Activated B cell treated with CpG ODN at 0.5 μM for 24 hours (primary cell): ENCODE data around the gene NRCAM. TPM values are rescaled to one million over a fixed set of nuclear protein-coding genes. Genes with fewer than 3 reads are reported as not detected.

Experiments used
- ATAC-seq: fragments of 200-7000 bp; cut with Tn5 transposase; one replicate; pipeline ENCODE4 v1.10.0; 2021; ENCODE audit warnings: low read depth, mild to moderate bottlenecking, moderate library complexity
- CTCF ChIA-PET: fragments of 350-600 bp; sonication (Branson Sonifier 250); formaldehyde crosslinking; loops from one replicate; lab custom pipeline; 2021; ENCODE audit warnings: antibody characterized with exemption; lab: Charles Lee
- POLR2A ChIA-PET: fragments of 350-600 bp; sonication (Branson Sonifier 250); formaldehyde crosslinking; loops from one replicate; lab custom pipeline; 2021; ENCODE audit warnings: antibody characterized with exemption; lab: Charles Lee
- DNase-seq: peaks from one replicate; pipeline ENCODE4 v3.0.0; 2022
- H3K27ac Mint-ChIP-seq: one replicate; pipeline ENCODE4 v1.8.0; 2020; ENCODE audit warnings: mixed read lengths
- H3K27me3 Mint-ChIP-seq: one replicate; pipeline ENCODE4 v1.8.0; 2021; ENCODE audit warnings: mixed read lengths
- H3K36me3 Mint-ChIP-seq: one replicate; pipeline ENCODE4 v1.8.0; 2021; ENCODE audit warnings: low read depth, mixed read lengths
- H3K4me1 Mint-ChIP-seq: one replicate; pipeline ENCODE4 v1.8.0; 2021; ENCODE audit warnings: mixed read lengths
- H3K4me3 Mint-ChIP-seq: one replicate; pipeline ENCODE4 v1.8.0; 2020; ENCODE audit warnings: mild to moderate bottlenecking, mixed read lengths
- H3K9me3 Mint-ChIP-seq: one replicate; pipeline ENCODE4 v1.8.0; 2020; ENCODE audit warnings: mixed read lengths
- intact Hi-C: fragments of 100-400 bp; cut with micrococcal nuclease; formaldehyde crosslinking; loops from one replicate; pipeline ENCODE4 v1.15.1; 2024
- total RNA-seq: library from RNA; stranded (reverse); gene quantifications from 2 replicates; pipeline ENCODE4 v1.2.3, GENCODE V29; 2022
- TF ChIP-seq, protein P1 (sequence below): fragments of 200-600 bp; IDR thresholded peaks from one replicate; pipeline ENCODE4 v1.8.0; 2022; ENCODE audit warnings: antibody characterized with exemption, mild to moderate bottlenecking

Gene NRCAM
- total RNA-seq, 1 donor from 2014 or later, result 2.2 TPM

- Mint-ChIP-seq H3K27ac (no peak overlapping the region), H3K4me1 (no peaks in the 10 kb centered on the region), H3K27me3 (peaks cover 18% of the 10 kb centered on the region), H3K4me3 (no peak overlapping the region), H3K9me3 (no peaks in the 10 kb centered on the region), H3K36me3 (no peaks in the 10 kb centered on the region)
- TF ChIP-seq, protein P1, sequence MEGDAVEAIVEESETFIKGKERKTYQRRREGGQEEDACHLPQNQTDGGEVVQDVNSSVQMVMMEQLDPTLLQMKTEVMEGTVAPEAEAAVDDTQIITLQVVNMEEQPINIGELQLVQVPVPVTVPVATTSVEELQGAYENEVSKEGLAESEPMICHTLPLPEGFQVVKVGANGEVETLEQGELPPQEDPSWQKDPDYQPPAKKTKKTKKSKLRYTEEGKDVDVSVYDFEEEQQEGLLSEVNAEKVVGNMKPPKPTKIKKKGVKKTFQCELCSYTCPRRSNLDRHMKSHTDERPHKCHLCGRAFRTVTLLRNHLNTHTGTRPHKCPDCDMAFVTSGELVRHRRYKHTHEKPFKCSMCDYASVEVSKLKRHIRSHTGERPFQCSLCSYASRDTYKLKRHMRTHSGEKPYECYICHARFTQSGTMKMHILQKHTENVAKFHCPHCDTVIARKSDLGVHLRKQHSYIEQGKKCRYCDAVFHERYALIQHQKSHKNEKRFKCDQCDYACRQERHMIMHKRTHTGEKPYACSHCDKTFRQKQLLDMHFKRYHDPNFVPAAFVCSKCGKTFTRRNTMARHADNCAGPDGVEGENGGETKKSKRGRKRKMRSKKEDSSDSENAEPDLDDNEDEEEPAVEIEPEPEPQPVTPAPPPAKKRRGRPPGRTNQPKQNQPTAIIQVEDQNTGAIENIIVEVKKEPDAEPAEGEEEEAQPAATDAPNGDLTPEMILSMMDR, result no peak
- DNase-seq (no peak), ATAC-seq (no peak)
- ChIA-PET POLR2A (no interaction called here), CTCF (interaction anchor here (2.8 kb wide), 1 partner anchor 36 kb away, joined by 16 read pairs; no protein-coding TSS in a partner anchor)
- intact Hi-C loops, result loop anchor here (5.0 to 10.0 kb wide), 3 partner anchors 144 to 687 kb away; partner anchors contain the start of gene LAMB1
These were observed 307.1 kb downstream of the NRCAM start for GRCh38 chr7:108149119-108149518.

DNA sequence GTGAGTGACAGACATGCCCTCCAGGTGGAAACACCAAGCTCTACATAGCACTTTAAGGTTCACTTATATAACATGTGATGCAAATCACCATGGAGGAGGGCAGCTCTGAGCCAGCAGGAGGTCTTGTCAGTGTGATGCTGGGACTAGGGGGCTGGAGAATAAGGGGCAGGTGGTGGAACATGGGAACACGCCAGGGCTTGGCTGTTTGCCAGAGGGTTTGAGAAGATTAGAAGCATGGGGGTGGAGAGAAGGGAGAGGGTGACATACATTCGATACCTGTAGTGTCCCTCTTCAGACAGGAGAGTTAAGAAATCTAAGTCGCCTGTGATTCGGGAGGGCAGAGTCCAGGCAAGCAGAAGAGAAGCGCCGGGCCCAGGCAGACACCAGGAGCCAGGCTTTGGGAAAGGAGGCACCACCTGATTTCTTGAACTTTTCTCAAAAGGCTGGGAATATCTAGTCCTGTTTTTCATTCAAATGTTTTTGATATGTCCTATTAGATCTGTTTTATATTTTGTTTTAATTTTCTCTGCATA is 309.1 kb downstream of the NRCAM start:
- Mint-ChIP-seq H3K27ac (no peak overlapping the region), H3K36me3 (no peaks in the 10 kb centered on the region), H3K27me3 (peaks cover 13% of the 10 kb centered on the region), H3K4me1 (no peaks in the 10 kb centered on the region), H3K9me3 (no peaks in the 10 kb centered on the region), H3K4me3 (no peak overlapping the region)
- DNase-seq (no peak), ATAC-seq (no peak)
- intact Hi-C loops, result loop anchor here (2.0 to 10.0 kb wide), 4 partner anchors 142 to 685 kb away; partner anchors contain the start of gene LAMB1
- POLR2A ChIA-PET, result no interaction called here
- TF ChIP-seq, protein P1, result no peak
- CTCF ChIA-PET, result interaction anchor here (0.8 to 4.4 kb wide), 8 partner anchors 10 to 684 kb away, joined by 3 to 86 read pairs (median 12); no protein-coding TSS in a partner anchor

DNA sequence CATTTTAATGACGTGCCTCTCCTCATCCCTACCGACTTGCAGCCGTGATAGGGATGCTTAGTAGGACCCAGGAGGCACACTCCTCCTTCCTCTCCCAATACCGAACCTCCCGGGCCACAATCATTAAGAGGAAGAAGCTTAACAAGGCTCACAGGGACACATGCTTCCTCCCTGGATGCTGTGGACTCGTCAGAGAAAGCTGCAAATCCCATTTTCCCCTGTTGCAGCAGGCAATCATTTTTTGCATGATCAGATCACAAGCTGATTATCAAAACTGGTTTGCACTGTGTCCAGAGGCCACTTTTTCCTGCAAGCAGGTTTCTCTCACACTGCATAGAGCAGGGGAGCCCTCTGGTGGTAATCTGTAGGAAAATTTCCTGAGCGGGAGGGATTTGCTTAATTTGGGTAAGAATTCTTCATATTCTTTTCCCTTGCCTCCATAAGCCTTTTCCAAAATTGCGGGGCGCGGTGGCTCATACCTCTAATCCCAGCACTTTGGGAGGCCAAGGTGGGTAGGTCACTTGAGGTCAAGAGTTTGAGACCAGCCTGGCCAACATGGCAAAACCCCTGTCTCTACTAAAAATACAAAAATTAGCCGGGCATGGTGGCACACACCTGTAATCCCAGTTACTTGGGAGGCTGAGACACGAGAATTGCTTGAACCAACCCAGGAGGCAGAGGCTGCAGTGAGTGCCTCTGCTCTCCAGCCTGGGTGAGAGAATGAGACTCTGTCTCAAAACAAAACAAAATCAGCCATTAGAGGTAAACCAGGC is 310.0 kb downstream of the NRCAM start:
- intact Hi-C loops, result loop anchor here (1.0 to 10.0 kb wide), 7 partner anchors 32 to 684 kb away; partner anchors contain the start of gene LAMB1
- TF ChIP-seq, protein P1, result peak; percentile 94
- ChIA-PET CTCF (interaction anchor here (0.7 to 4.4 kb wide), 18 partner anchors 9 to 683 kb away, joined by 3 to 86 read pairs (median 5); partner anchors contain the start of gene DLD), POLR2A (interaction anchor here (0.9 to 1.4 kb wide), 2 partner anchors 32 to 403 kb away, joined by 4 read pairs; no protein-coding TSS in a partner anchor)
- Mint-ChIP-seq H3K36me3 (no peaks in the 10 kb centered on the region), H3K9me3 (no peaks in the 10 kb centered on the region), H3K4me3 (no peak overlapping the region), H3K27ac (no peak overlapping the region), H3K27me3 (peaks cover 7% of the 10 kb centered on the region), H3K4me1 (no peaks in the 10 kb centered on the region)
- DNase-seq, result no peak
- peak; percentile 67 for ATAC-seq

- H3K27me3 Mint-ChIP-seq, result peaks cover 4% of the 10 kb centered on the region
- ATAC-seq, result no peak
- H3K9me3 Mint-ChIP-seq, result no peaks in the 10 kb centered on the region
- TF ChIP-seq, protein P1, result no peak
- H3K4me1 Mint-ChIP-seq, result no peaks in the 10 kb centered on the region
- ChIA-PET POLR2A (interaction anchor here (0.6 to 1.4 kb wide), 2 partner anchors 31 to 37 kb away, joined by 4 read pairs; no protein-coding TSS in a partner anchor), CTCF (interaction anchor here (0.7 to 4.4 kb wide), 16 partner anchors 9 to 683 kb away, joined by 3 to 86 read pairs (median 6); partner anchors contain the start of gene DLD)
- H3K4me3 Mint-ChIP-seq, result no peak overlapping the region
- intact Hi-C loops, result loop anchor here (5.0 to 10.0 kb wide), 3 partner anchors 141 to 683 kb away; partner anchors contain the start of gene LAMB1
- no peak for DNase-seq
- H3K27ac Mint-ChIP-seq, result no peak overlapping the region
- no peaks in the 10 kb centered on the region for H3K36me3 Mint-ChIP-seq
These were observed 310.8 kb downstream of the NRCAM start for GRCh38 chr7:108145401-108145800.
